ENCODE data around the gene PLPP1.

Gene PLPP1

GRCh38 chr5:55456216-55456895 lies 78.4 kb downstream of the PLPP1 start:
- TF ChIP-seq, protein P1, sequence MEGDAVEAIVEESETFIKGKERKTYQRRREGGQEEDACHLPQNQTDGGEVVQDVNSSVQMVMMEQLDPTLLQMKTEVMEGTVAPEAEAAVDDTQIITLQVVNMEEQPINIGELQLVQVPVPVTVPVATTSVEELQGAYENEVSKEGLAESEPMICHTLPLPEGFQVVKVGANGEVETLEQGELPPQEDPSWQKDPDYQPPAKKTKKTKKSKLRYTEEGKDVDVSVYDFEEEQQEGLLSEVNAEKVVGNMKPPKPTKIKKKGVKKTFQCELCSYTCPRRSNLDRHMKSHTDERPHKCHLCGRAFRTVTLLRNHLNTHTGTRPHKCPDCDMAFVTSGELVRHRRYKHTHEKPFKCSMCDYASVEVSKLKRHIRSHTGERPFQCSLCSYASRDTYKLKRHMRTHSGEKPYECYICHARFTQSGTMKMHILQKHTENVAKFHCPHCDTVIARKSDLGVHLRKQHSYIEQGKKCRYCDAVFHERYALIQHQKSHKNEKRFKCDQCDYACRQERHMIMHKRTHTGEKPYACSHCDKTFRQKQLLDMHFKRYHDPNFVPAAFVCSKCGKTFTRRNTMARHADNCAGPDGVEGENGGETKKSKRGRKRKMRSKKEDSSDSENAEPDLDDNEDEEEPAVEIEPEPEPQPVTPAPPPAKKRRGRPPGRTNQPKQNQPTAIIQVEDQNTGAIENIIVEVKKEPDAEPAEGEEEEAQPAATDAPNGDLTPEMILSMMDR (IDR thresholded peaks at IDR 0.05; ENCODE audit: low read depth, low read length, missing control alignments), result no peak
- no peak overlapping the region for H3K4me3 ChIP-seq (ENCODE audit: low read depth, low read length)
- DNase-seq (ENCODE audit: low read depth), result no peak

- DNase-seq (ENCODE audit: low read depth), result no peak
- no peak overlapping the region for H3K4me3 ChIP-seq (ENCODE audit: low read depth, low read length)
- TF ChIP-seq, protein P1 (IDR thresholded peaks at IDR 0.05; ENCODE audit: low read depth, low read length, missing control alignments), result no peak
These were observed 80.5 kb downstream of the PLPP1 start for GRCh38 chr5:55454282-55454681.

- no peak for DNase-seq (ENCODE audit: low read depth)
- no peak overlapping the region for H3K4me3 ChIP-seq (ENCODE audit: low read depth, low read length)
- TF ChIP-seq, protein P1 (IDR thresholded peaks at IDR 0.05; ENCODE audit: low read depth, low read length, missing control alignments), result no peak
These were observed 81.6 kb downstream of the PLPP1 start for GRCh38 chr5:55453211-55453610.

GRCh38 chr5:55451976-55452375 lies 82.8 kb downstream of the PLPP1 start:
- H3K4me3 ChIP-seq (ENCODE audit: low read depth, low read length), result no peak overlapping the region
- DNase-seq (ENCODE audit: low read depth), result no peak
- TF ChIP-seq, protein P1 (IDR thresholded peaks at IDR 0.05; ENCODE audit: low read depth, low read length, missing control alignments), result no peak

GRCh38 chr5:55450050-55450765 lies 84.6 kb downstream of the PLPP1 start:
- no peak overlapping the region for H3K4me3 ChIP-seq (ENCODE audit: low read depth, low read length)
- no peak for DNase-seq (ENCODE audit: low read depth)
- TF ChIP-seq, protein P1 (IDR thresholded peaks at IDR 0.05; ENCODE audit: low read depth, low read length, missing control alignments), result no peak

GRCh38 chr5:55446640-55447351 lies 88.0 kb downstream of the PLPP1 start:
- H3K4me3 ChIP-seq (ENCODE audit: low read depth, low read length), result no peak overlapping the region
- TF ChIP-seq, protein P1 (IDR thresholded peaks at IDR 0.05; ENCODE audit: low read depth, low read length, missing control alignments), result no peak
- DNase-seq (ENCODE audit: low read depth), result no peak
